SJSA1 (cell line): ENCODE data around the gene MAD1L1. TPM values are rescaled to one million over a fixed set of nuclear protein-coding genes. Genes with fewer than 3 reads are reported as not detected.
A peak's percentile ranks its signal among the peaks of the same experiment; 100 is the strongest.

ENCODE experiments used
- DNase-seq, 2 experiments: peaks; one replicate each; pipeline ENCODE4 v3.0.0-alpha.2; 2015 to 2020; ENCODE audit warnings: low spot score in 2 of 2, low read depth in 1 of 2
- H3K27ac ChIP-seq: fragments of 250-450 bp; sonication (Bioruptor Pico); 2 replicates; pipeline ENCODE4 v1.5.1; 2020; ENCODE audit warnings: mild to moderate bottlenecking, moderate library complexity
- H3K27me3 ChIP-seq: fragments of 250-450 bp; sonication (Bioruptor Pico); replicated peaks from 2 replicates; pipeline ENCODE4 v1.5.1; 2020; ENCODE audit warnings: mild to moderate bottlenecking, moderate library complexity
- H3K36me3 ChIP-seq: fragments of 250-450 bp; sonication (Bioruptor Pico); 2 replicates; pipeline ENCODE4 v1.5.1; 2020; ENCODE audit warnings: mild to moderate bottlenecking
- H3K4me1 ChIP-seq: fragments of 250-450 bp; sonication (Bioruptor Pico); replicated peaks from 2 replicates; pipeline ENCODE4 v1.6.1; 2021; ENCODE audit warnings: mild to moderate bottlenecking
- H3K4me3 ChIP-seq: fragments of 250-450 bp; sonication (Bioruptor Pico); 2 replicates; pipeline ENCODE4 v1.5.1; 2020; ENCODE audit warnings: mild to moderate bottlenecking
- H3K9me3 ChIP-seq: fragments of 250-450 bp; sonication (Bioruptor Pico); replicated peaks from 2 replicates; pipeline ENCODE4 v1.5.1; 2020; ENCODE audit warnings: mild to moderate bottlenecking
- total RNA-seq: library from RNA; depleted of rRNA; stranded (reverse); fragments of >200 nt; shearing (Covaris generic); gene quantifications from 2 replicates; pipeline ENCODE4 v1.2.3, GENCODE V29; 2014

Gene MAD1L1
- total RNA-seq, 1 experiment from 2014 or later = 44.0 TPM

DNA sequence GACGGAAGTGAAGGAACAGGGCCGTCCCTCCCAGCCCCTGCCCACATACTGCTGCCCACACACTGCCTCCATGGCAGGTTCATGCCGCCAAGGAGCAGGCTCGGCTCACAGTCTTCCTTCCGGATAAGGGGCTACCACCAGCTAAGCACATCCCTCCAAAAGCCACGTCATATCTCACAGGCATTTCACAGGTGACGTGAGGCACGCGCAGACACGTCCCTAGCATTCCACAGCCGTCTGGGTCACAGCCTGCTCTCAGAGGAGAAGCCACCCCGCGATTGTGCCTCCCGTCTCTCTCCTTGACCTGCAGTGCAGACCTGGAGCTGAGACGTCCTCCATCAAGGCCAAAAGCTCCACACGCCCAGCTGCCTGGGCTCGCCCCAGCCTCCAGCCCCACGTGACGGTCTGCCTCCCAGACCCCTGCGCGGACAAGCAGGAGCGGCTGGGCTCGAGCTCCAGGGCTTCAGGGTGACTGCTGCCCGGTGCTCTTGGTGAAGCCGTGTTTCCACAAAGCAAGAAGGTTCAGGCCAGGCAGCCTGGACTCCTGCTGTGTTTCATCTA is 114.0 kb downstream of the MAD1L1 start:
- Histone ChIP-seq H3K9me3 (peaks cover 10% of the 10 kb centered on the region; the same call in 1 of the 2 replicates), H3K4me1 (peaks cover 39% of the 10 kb centered on the region), H3K27ac (no peak overlapping the region), H3K4me3 (no peak overlapping the region), H3K27me3 (no peaks in the 10 kb centered on the region), H3K36me3 (peaks cover 11% of the 10 kb centered on the region)
- DNase-seq = no peak

DNA sequence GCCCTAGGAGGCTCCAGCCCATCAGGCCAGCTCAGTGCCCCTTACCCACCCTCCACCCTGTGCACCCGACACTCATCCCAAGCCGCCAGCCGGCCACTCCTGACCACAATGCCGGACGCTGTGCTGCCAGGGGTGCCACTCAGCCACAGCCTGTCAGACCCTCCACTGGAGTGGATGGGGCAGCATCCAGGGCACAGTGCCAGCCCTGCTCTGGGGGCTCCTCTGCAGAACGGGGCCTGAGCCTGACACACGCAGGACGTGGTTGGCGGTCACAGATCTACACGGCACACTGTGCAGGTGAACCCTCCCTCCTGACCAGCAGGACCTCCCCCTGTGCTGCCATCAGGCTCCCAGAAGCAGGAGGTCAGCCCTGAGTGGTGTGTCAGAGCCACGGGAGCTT is 114.7 kb downstream of the MAD1L1 start:
- no peak for DNase-seq
- peaks cover 41% of the 10 kb centered on the region for H3K4me1 ChIP-seq
- no peaks in the 10 kb centered on the region for H3K27me3 ChIP-seq
- peaks cover 10% of the 10 kb centered on the region; the same call in 1 of the 2 replicates for H3K9me3 ChIP-seq
- H3K27ac ChIP-seq = no peak overlapping the region
- H3K36me3 ChIP-seq = peaks cover 11% of the 10 kb centered on the region
- no peak overlapping the region for H3K4me3 ChIP-seq

DNA sequence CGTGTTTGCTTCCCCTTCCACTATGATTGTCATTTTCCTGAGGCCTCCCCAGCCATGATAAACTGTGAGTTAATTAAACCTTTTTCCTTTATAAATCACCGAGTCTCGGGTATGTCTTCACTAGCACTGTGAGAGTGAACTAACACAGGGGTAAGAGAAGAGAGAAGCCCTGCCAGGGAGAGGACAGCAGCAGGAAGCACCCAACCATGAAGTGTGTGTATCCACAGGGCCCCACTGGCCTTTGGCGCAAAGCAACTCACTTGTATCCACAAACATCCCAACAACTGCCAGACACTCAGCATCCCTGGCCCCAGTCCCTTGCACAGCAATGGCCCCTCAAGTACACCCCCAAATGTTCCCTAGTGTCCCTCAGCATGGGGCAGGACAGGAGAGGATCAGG is 115.1 kb downstream of the MAD1L1 start:
- H3K27ac ChIP-seq = peak overlapping the region; percentile 24; the same call in 1 of the 2 replicates

DNA sequence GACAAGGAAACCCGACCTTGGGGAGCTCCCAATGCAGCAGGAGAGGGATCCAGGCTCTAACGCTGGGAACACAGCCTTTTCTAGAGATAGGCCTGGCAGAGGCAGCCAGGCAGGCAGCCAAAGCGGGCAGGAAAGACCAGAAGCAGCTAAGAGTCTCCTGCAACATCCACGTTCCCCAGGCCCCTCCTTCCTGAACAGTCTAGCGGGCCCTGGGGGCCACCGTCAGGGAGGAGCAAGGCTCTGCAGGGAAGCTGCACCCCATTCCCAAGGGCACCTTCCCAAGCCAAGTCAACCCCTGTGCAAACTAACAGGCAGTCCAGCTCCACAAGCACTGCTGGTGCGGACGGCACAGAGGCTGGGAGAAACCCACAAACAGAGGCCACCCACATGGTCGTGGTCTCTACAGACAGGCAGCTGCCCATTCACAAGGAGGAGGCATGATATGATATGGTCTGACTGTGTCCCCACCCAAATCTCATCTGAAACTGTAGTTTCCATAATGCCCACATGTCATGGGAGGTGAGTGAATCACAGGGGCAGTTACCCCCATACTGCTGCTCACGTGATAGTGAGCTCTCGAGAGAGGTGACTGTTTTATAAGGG is 115.7 kb downstream of the MAD1L1 start:
- peak; percentile 72 to 84 for DNase-seq
- Histone ChIP-seq H3K36me3 (peaks cover 11% of the 10 kb centered on the region), H3K4me3 (no peak overlapping the region), H3K9me3 (peaks cover 10% of the 10 kb centered on the region; the same call in 1 of the 2 replicates), H3K27me3 (no peaks in the 10 kb centered on the region), H3K4me1 (peaks cover 41% of the 10 kb centered on the region), H3K27ac (peak overlapping the region; percentile 24; the same call in 1 of the 2 replicates)

More for the DNA sequence above, 115.1 kb downstream of the MAD1L1 start:
- Histone ChIP-seq H3K27me3 (no peaks in the 10 kb centered on the region), H3K4me1 (peaks cover 41% of the 10 kb centered on the region), H3K36me3 (peaks cover 11% of the 10 kb centered on the region), H3K4me3 (no peak overlapping the region), H3K9me3 (peaks cover 10% of the 10 kb centered on the region; the same call in 1 of the 2 replicates)
- DNase-seq = no peak

DNA sequence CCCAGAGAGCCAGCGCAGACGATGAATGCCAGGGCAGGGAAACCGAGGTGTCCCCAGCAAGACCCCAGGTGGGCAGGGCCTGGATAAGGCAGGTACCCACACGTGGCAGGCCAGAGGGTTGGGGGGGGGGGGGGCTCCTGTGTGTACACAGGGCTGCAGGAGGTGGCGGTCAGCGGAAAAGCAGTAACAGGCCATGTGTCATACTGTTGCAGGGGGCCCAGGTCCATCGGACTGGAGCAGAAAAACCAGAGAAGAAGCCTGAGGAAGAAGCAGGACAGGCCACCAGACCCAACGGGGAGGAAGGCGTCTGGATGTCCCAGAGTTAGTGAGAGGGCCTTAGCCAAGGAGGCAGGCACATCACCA is 116.3 kb downstream of the MAD1L1 start:
- DNase-seq = no peak
- Histone ChIP-seq H3K36me3 (peaks cover 11% of the 10 kb centered on the region), H3K27me3 (no peaks in the 10 kb centered on the region), H3K9me3 (peaks cover 10% of the 10 kb centered on the region; the same call in 1 of the 2 replicates), H3K4me3 (no peak overlapping the region), H3K4me1 (peaks cover 41% of the 10 kb centered on the region), H3K27ac (no peak overlapping the region)

DNA sequence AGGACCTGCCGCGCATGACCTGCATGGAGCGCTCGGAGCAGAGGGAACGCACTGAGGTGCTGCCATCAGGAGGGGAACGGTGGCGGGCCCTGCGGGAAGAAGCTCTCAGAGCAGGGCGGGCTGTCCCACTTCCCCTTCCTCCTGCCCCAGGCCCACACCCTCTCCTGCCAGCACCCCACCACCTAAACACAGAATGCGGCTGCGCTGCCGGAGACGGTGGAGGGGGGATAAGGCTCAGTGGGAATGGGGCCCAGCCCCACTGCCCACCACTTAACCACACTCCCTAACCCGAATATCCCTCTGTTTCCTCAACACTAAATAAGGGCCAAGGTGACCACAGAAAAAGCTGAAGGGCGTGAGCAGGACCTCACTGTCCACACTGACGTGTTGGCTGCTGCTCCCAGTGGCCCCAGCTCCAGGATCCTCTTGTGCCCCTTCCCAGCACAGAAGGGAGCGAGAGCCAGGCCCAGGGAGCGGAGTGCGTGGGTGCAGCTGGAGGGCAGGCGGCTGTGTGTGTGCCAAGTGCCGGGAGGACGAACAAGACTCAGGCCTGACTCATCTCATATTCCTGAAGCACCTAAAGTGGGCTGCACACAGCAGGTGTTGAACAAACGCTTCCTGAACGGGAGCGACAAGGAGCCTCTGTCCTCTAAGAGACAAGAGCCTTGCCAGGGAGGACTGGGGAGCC is 116.8 kb downstream of the MAD1L1 start:
- Histone ChIP-seq H3K36me3 (peaks cover 11% of the 10 kb centered on the region), H3K4me1 (peaks cover 44% of the 10 kb centered on the region), H3K9me3 (peaks cover 10% of the 10 kb centered on the region; the same call in 1 of the 2 replicates), H3K27ac (no peak overlapping the region), H3K4me3 (no peak overlapping the region), H3K27me3 (no peaks in the 10 kb centered on the region)
- no peak for DNase-seq

DNA sequence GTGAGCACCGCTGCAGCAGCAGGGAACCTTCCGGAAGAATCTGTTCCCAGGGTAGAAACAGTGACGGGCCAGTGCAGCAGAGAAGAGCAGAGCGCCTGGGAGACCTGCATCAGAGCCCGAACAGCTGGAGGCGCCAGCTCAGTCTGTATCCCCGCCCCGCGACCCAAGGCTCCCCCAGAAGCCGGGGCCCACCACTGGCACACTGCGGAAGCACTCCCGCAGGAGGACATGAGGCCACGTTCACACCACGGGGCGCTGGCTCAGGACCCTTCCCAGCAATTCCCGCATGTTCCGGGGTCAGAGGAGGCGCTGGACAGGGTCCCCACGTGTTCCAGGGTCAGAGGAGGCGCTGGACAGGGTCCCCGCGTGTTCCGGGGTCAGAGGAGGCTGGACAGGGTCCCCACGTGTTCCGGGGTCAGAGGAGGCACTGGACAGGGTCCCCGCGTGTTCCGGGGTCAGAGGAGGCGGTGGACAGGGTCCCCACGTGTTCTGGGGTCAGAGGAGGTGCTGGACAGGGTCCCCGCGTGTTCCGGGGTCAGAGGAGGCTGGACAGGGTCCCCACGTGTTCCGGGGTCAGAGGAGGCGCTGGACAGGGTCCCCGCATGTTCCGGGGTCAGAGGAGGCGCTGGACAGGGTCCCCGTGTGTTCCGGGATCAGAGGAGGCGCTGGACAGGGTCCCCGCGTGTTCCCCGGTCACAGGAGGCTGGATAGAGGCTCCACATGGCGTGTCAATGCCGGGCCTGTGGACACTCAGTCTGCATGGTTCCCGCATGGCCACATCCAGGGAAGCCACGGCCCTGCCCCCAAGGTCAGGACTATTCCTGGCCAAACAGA is 117.6 kb downstream of the MAD1L1 start:
- Histone ChIP-seq H3K4me1 (peaks cover 52% of the 10 kb centered on the region), H3K4me3 (no peak overlapping the region), H3K27me3 (no peaks in the 10 kb centered on the region), H3K27ac (no peak overlapping the region), H3K9me3 (peaks cover 10% of the 10 kb centered on the region; the same call in 1 of the 2 replicates), H3K36me3 (peaks cover 12% of the 10 kb centered on the region)
- no peak for DNase-seq

DNA sequence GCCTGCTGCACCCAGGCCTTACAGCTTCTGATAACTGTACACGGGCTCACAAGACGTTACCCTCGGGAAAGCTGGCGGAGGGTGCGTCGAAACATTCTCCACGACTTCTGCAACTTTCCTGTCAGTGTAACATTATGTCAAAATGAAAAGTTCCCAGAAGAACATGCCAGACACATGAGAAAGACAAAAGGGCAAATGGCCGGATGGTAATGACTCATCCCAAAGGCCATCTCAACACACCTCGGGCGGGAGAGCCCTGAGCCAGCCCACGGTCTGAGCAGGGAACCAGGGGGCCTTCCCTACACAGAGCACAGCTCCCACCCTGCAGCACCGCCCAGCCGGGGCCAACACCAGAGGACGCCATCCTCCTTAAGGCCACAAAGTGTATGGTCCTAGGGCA is 118.7 kb downstream of the MAD1L1 start:
- peaks cover 56% of the 10 kb centered on the region for H3K4me1 ChIP-seq
- H3K4me3 ChIP-seq = no peak overlapping the region
- H3K27ac ChIP-seq = no peak overlapping the region; the same call in none of the 2 replicates
- no peaks in the 10 kb centered on the region for H3K27me3 ChIP-seq
- DNase-seq = peak; percentile 59 to 74
- peaks cover 10% of the 10 kb centered on the region; the same call in 1 of the 2 replicates for H3K9me3 ChIP-seq
- H3K36me3 ChIP-seq = peaks cover 16% of the 10 kb centered on the region

DNA sequence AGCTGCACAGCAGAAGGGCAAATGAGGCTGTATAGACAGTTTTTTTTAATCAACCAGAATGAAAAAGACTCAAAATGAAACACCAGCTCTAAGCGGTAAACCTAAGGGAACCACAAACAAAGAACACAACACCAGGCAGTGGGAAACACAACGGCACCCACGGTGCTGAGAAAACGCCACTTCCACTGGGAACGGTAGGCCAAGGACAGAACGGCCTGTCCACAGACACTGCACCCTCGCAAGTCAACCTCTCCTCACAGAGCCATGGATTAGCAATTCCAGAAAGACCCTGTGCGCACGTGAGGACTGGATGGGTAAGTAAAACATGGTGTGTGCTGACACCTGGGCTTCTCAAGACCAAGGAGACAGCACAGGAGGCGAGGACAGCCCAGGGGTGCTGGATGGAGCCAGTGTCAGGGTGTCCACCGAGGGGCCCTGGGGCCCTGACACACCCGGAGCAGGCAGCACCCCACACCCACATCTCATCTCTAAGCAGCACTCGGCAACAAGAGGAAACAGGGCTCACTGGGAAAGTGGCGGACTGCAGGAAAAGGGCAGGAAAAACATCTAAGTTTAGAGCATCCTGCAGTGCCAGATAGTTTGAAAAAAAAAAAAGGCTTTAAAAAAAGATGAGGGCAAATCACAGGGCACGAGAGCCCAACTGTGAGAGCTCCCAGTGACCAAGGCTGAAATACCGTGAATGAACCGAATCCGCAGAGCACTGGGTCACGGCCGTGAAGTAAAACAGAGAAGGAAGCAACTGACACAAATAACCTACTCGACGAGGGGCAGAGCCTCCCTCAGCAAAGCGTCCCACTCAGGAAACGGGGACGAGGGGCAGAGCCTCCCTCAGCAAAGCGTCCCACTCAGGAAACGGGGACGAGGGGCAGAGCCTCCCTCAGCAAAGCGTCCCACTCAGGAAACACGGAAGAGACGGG is 120.2 kb downstream of the MAD1L1 start:
- H3K36me3 ChIP-seq = peaks cover 13% of the 10 kb centered on the region
- peaks cover 63% of the 10 kb centered on the region for H3K4me1 ChIP-seq
- peaks cover under 1% of the 10 kb centered on the region; the same call in 1 of the 2 replicates for H3K9me3 ChIP-seq
- no peak overlapping the region for H3K4me3 ChIP-seq
- H3K27me3 ChIP-seq = no peaks in the 10 kb centered on the region
- DNase-seq = no peak
- no peak overlapping the region for H3K27ac ChIP-seq

DNA sequence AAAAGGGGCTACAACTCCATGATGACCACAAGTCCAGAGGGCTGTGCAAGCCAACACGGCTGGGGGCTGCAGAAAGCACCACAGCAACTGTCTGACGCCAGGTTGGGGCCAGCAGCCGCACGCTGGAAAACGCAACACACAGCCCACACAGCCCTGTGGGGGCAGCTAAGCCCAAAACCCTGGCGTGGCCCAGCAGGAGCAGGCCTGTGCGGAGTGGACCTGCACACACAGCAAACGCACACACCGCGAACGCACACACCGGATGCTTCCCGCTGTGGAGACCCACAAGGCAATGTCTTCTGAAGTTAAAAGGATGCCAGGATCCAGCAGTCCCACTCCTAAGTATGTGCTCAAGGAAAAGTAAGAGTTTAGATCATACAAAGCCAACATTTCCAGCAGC is 121.2 kb downstream of the MAD1L1 start:
- no peak for DNase-seq
- no peaks in the 10 kb centered on the region for H3K27me3 ChIP-seq
- H3K4me3 ChIP-seq = no peak overlapping the region
- H3K36me3 ChIP-seq = peaks cover 13% of the 10 kb centered on the region
- no peak overlapping the region for H3K27ac ChIP-seq
- H3K9me3 ChIP-seq = no peaks in the 10 kb centered on the region
- peaks cover 59% of the 10 kb centered on the region for H3K4me1 ChIP-seq

DNA sequence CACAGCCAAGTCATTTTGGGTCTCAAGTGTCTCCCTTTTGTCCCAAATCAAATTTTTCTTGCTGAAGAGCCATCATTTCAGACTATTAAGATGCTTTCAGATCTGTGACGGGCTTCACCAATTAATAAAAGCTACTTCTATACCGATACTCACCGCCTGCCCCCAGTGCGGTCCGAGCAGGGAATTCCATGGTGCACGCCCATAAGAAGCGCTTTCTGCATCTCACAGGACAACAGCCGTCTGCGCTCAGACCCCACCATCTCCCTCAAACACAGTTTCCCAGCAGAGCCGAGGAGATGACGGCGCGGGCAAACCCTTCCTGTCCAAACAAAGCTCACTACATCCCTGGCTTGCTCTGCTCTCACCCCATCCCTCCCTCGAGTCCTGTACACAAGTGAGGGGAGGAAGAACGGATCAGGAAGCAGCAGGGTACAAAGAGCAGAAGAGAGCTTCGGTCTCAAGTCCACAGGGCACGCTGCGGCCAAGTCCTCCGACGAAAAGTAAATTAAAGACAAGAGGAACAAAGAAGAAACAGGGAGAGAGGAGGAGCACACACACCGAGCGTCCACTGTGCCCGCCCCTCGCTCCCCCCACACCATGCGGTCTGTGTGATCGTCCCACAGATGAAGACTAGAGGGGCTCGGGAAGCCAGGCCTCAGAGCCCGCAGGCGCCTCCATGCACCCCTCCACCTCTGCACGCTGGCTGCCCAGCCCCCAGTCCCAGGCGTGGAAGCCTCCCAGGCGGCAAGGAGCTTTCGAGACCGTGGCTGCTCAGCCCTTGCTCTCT is 121.9 kb downstream of the MAD1L1 start:
- H3K4me3 ChIP-seq = no peak overlapping the region
- H3K27me3 ChIP-seq = no peaks in the 10 kb centered on the region
- no peak for DNase-seq
- peaks cover 52% of the 10 kb centered on the region for H3K4me1 ChIP-seq
- H3K36me3 ChIP-seq = peaks cover 13% of the 10 kb centered on the region
- no peaks in the 10 kb centered on the region for H3K9me3 ChIP-seq
- no peak overlapping the region for H3K27ac ChIP-seq

DNA sequence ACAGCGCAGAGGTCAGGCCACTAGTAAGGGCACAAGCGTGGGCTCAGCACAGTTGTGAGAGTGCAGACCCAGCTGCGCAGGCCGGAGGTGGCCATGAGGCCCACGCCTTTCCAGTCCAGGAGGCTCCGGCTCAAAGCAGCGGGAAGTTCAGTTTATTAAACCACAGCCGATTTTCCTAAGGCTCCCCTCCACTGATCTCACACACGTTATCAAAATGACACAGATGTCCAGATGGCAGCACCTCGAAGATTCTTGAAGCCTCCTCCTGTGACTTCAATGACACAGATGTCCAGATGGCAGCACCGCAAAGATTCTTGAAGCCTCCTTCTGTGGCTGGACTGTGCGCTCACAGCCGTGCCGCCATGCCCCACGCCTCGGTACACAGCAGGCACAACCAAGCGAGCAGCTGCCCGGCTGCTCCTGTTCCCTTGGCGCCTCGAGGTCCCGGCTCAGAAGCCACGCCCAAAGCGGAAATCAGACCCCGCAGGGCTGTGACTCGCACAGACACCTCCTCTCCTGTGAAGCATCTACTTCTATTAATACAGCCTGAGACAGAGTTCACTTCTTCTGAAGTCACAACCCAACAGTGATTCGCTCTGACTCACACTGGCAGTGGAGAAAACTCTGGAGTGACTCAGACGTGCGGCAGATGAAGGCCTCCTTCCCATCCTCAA is 122.7 kb downstream of the MAD1L1 start:
- H3K4me1 ChIP-seq = peaks cover 48% of the 10 kb centered on the region

More for the DNA sequence above, 122.7 kb downstream of the MAD1L1 start:
- peak; percentile 64 to 84 for DNase-seq
- Histone ChIP-seq H3K9me3 (no peaks in the 10 kb centered on the region), H3K4me3 (no peak overlapping the region), H3K36me3 (peaks cover 13% of the 10 kb centered on the region), H3K27me3 (no peaks in the 10 kb centered on the region), H3K27ac (peak overlapping the region; percentile 13)
